HL-60/S4 (cell line): ENCODE measurements around the gene GRID1.

Experiments
- in situ Hi-C: fragments of 300-500 bp; cut with MboI; formaldehyde crosslinking; loops from 2 replicates; pipeline ENCODE4 v1.14.3; 2022; ENCODE audit warnings: low sequenced_read_pairs

The GRID1 gene

GRCh38 chr10:86295351-86295750 is 71.2 kb downstream of the GRID1 start:
- in situ Hi-C loops, result no loop called here

GRCh38 chr10:86294346-86295265 is 72.0 kb downstream of the GRID1 start:
- in situ Hi-C loops, result no loop called here

- in situ Hi-C loops, result no loop called here
These were observed 73.2 kb downstream of the GRID1 start for GRCh38 chr10:86293396-86293791.

GRCh38 chr10:86292462-86293395 is 73.9 kb downstream of the GRID1 start:
- in situ Hi-C loops, result no loop called here

GRCh38 chr10:86291616-86292340 is 74.8 kb downstream of the GRID1 start:
- in situ Hi-C loops, result no loop called here

- in situ Hi-C loops, result no loop called here
These were observed 75.5 kb downstream of the GRID1 start for GRCh38 chr10:86290933-86291615.

- in situ Hi-C loops, result no loop called here
These were observed 77.1 kb downstream of the GRID1 start for GRCh38 chr10:86289577-86289868.

- in situ Hi-C loops, result no loop called here
These were observed 77.7 kb downstream of the GRID1 start for GRCh38 chr10:86288695-86289576.

GRCh38 chr10:86287966-86288579 is 78.5 kb downstream of the GRID1 start:
- in situ Hi-C loops, result no loop called here

- in situ Hi-C loops, result no loop called here
These were observed 79.3 kb downstream of the GRID1 start for GRCh38 chr10:86287110-86287793.

GRCh38 chr10:86286236-86287109 is 80.1 kb downstream of the GRID1 start:
- in situ Hi-C loops, result no loop called here

- in situ Hi-C loops, result no loop called here
These were observed 81.3 kb downstream of the GRID1 start for GRCh38 chr10:86285136-86285790.

- in situ Hi-C loops, result no loop called here
These were observed 82.1 kb downstream of the GRID1 start for GRCh38 chr10:86284355-86285105.

GRCh38 chr10:86283466-86284287 is 82.9 kb downstream of the GRID1 start:
- in situ Hi-C loops, result no loop called here

GRCh38 chr10:86282664-86283465 is 83.7 kb downstream of the GRID1 start:
- in situ Hi-C loops, result no loop called here
